PC-3 (cell line): ENCODE results near the gene UBE2D4.

Experiments used
- EZH2phosphoT487 ChIP-seq: fragments of 300-600 bp; sonication (generic); IDR thresholded peaks from 2 replicates; pipeline ENCODE4 v1.6.1; 2018; ENCODE audit warnings: mild to moderate bottlenecking, antibody characterized with exemption, low read length, borderline replicate concordance
- TF ChIP-seq, protein P1 (sequence below): fragments of 300-600 bp; sonication (generic); conservative IDR thresholded peaks from 2 replicates; pipeline ENCODE4 v1.5.1; 2017; ENCODE audit warnings: antibody characterized with exemption, low read depth, mild to moderate bottlenecking, low read length

DNA sequence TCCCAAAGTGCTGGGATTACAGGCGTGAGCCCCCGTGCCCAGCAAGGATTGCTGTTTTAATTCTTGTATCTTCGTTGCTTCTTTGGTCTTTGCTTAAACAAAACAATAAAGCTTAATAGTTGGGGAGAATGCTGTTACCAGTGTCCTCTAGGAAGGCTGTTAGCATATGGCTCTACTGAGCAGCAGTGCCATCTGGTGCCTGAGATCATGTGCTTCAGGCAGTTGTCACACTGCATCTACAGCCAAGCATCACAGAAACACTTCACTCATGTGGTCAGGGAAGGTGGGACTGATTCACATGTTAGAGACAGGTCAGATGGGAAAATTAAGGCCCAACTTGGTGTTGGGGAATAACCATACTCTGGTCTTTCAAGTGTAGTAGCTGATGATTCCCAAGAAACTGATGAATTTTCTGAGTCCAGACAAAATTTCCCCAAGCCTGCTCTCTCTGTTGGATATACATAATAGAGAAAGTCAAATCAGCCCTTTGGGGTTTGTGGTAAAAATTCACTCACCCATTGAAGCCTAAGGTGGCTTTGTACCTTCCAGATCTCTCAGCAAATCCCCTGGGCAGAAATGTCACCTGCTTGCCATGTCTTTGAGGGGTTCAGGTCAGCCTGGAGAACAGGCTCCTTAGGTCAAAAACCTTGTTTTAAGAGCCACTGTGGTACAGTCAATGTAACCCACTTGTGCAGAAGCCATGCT is 28.4 kb downstream of the UBE2D4 start:
- TF ChIP-seq, protein P1, sequence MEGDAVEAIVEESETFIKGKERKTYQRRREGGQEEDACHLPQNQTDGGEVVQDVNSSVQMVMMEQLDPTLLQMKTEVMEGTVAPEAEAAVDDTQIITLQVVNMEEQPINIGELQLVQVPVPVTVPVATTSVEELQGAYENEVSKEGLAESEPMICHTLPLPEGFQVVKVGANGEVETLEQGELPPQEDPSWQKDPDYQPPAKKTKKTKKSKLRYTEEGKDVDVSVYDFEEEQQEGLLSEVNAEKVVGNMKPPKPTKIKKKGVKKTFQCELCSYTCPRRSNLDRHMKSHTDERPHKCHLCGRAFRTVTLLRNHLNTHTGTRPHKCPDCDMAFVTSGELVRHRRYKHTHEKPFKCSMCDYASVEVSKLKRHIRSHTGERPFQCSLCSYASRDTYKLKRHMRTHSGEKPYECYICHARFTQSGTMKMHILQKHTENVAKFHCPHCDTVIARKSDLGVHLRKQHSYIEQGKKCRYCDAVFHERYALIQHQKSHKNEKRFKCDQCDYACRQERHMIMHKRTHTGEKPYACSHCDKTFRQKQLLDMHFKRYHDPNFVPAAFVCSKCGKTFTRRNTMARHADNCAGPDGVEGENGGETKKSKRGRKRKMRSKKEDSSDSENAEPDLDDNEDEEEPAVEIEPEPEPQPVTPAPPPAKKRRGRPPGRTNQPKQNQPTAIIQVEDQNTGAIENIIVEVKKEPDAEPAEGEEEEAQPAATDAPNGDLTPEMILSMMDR, result peak; percentile 83
- TF ChIP-seq EZH2phosphoT487, result no peak
